GM12892 (cell line): ENCODE results near the gene TAF6.

Experiments
- POLR2A ChIP-seq: IDR thresholded peaks from 2 replicates; pipeline ENCODE4 v1.6.1; 2011; ENCODE audit warnings: low read depth, low read length, control low read depth
- POLR2AphosphoS5 ChIP-seq: IDR thresholded peaks from 2 replicates; pipeline ENCODE4 v1.6.1; 2011; ENCODE audit warnings: low read depth, low read length, control low read depth
- TAF1 ChIP-seq: IDR thresholded peaks from 2 replicates; pipeline ENCODE4 v1.6.1; 2011; ENCODE audit warnings: low read depth, mild to moderate bottlenecking, control low read depth, low read length, borderline replicate concordance

- TF ChIP-seq POLR2AphosphoS5: no peak
- no peak for TF ChIP-seq TAF1
- no peak for TF ChIP-seq POLR2A
Measured at GRCh38 chr7:100107125-100107737, 11.9 kb downstream of the TAF6 start.
